Mesothelial cell of epicardium (in vitro differentiated cells): ENCODE results near the gene SLFN12. TPM values are rescaled to one million over a fixed set of nuclear protein-coding genes. Genes with fewer than 3 reads are reported as not detected.

Experiments used
- DNase-seq, 2 experiments: peaks; one replicate each; pipeline ENCODE4 v3.0.0; 2021; ENCODE audit warnings: low spot score in 2 of 2; ENCODE audit not compliant: unreplicated experiment in 2 of 2
- H3K27ac Mint-ChIP-seq: 2 replicates; pipeline ENCODE4 v1.8.0; 2021; ENCODE audit warnings: mixed read lengths
- H3K27me3 Mint-ChIP-seq: 2 replicates; pipeline ENCODE4 v1.8.0; 2021; ENCODE audit warnings: low read depth, mixed read lengths
- H3K36me3 Mint-ChIP-seq: 2 replicates; pipeline ENCODE4 v1.8.0; 2021; ENCODE audit warnings: mixed read lengths
- H3K4me1 Mint-ChIP-seq: 2 replicates; pipeline ENCODE4 v1.8.0; 2021; ENCODE audit warnings: mixed read lengths
- H3K4me3 Mint-ChIP-seq: 2 replicates; pipeline ENCODE4 v1.8.0; 2021; ENCODE audit warnings: mild to moderate bottlenecking, moderate library complexity, mixed read lengths
- H3K9me3 Mint-ChIP-seq: 2 replicates; pipeline ENCODE4 v1.8.0; 2021; ENCODE audit warnings: mixed read lengths
- CTCF ChIP-seq: fragments of 200-600 bp; sonication (generic); IDR thresholded peaks from one replicate; pipeline ENCODE4 v1.5.0; 2021; ENCODE audit warnings: antibody characterized with exemption; ENCODE audit not compliant: unreplicated experiment
- total RNA-seq: library from RNA; stranded (reverse); gene quantifications from 3 replicates; pipeline ENCODE4 v1.2.1, GENCODE V29; 2021

SLFN12 gene
- total RNA-seq, 1 donor from 2014 or later = 18.4 TPM

GRCh38 chr17:35373534-35373983, 58.7 kb downstream of the SLFN12 start, which contains the start of gene SLFN11:
TSS of gene SLFN11 (minus strand) at chr17:35373621. CDS start at chr17:35363807, 9,814 bp downstream.
- H3K4me3 Mint-ChIP-seq = peak within 1 kb of the TSS; percentile 82
- peak within 1 kb of the TSS; percentile 95 for H3K27ac Mint-ChIP-seq
- peaks cover 22% of the 10 kb centered on the region for H3K36me3 Mint-ChIP-seq
- TF ChIP-seq CTCF = no peak
- peaks cover 18% of the 10 kb centered on the region for H3K4me1 Mint-ChIP-seq
- H3K9me3 Mint-ChIP-seq = peaks cover 27% of the 10 kb centered on the region
- H3K27me3 Mint-ChIP-seq = peaks cover 78% of the 10 kb centered on the region
- peak in 1 of 2 experiments; percentile 67 for DNase-seq

- no peak for DNase-seq
- Mint-ChIP-seq H3K27me3 (peaks cover 73% of the 10 kb centered on the region), H3K9me3 (peaks cover 27% of the 10 kb centered on the region), H3K27ac (peak overlapping the region; percentile 95), H3K4me3 (peak overlapping the region; percentile 82), H3K36me3 (peaks cover 22% of the 10 kb centered on the region), H3K4me1 (peaks cover 18% of the 10 kb centered on the region)
- TF ChIP-seq CTCF = no peak
Measured at GRCh38 chr17:35372846-35373533, 59.3 kb downstream of the SLFN12 start.

- Mint-ChIP-seq H3K36me3 (peaks cover 22% of the 10 kb centered on the region), H3K9me3 (peaks cover 27% of the 10 kb centered on the region), H3K4me3 (peak overlapping the region; percentile 44), H3K4me1 (peaks cover 18% of the 10 kb centered on the region), H3K27ac (no peak overlapping the region), H3K27me3 (peaks cover 67% of the 10 kb centered on the region)
- no peak for TF ChIP-seq CTCF
- DNase-seq = no peak
Measured at GRCh38 chr17:35371934-35372333, 60.4 kb downstream of the SLFN12 start.

GRCh38 chr17:35368081-35368830, 64.0 kb downstream of the SLFN12 start:
- Mint-ChIP-seq H3K27ac (no peak overlapping the region), H3K27me3 (peaks cover 59% of the 10 kb centered on the region), H3K4me3 (no peak overlapping the region), H3K9me3 (peaks cover 27% of the 10 kb centered on the region), H3K36me3 (peaks cover 35% of the 10 kb centered on the region), H3K4me1 (peaks cover 4% of the 10 kb centered on the region)
- no peak for DNase-seq
- no peak for TF ChIP-seq CTCF

- Mint-ChIP-seq H3K4me1 (no peaks in the 10 kb centered on the region), H3K27ac (no peak overlapping the region), H3K36me3 (peaks cover 29% of the 10 kb centered on the region), H3K27me3 (peaks cover 35% of the 10 kb centered on the region), H3K4me3 (no peak overlapping the region), H3K9me3 (no peaks in the 10 kb centered on the region)
- TF ChIP-seq CTCF = no peak
- no peak for DNase-seq
Measured at GRCh38 chr17:35361027-35361426, 71.3 kb downstream of the SLFN12 start.

Other genes starting within 250 kb of the SLFN12 start
- not detected in 3 replicates for gene SLC35G3, start 238.1 kb downstream of the SLFN12 start, total RNA-seq
- 46.2 to 50.0 TPM (median 46.9 TPM) in 3 replicates for gene SLFN5, start 189.4 kb downstream of the SLFN12 start, total RNA-seq
- gene SLFN11, start 58.9 kb downstream of the SLFN12 start, total RNA-seq = 34.1 to 37.7 TPM (median 36.9 TPM) in 3 replicates
- 23.1 to 24.7 TPM (median 23.7 TPM) in 3 replicates for gene SLFN13, start 16.3 kb upstream of the SLFN12 start, total RNA-seq
- gene SLFN12L, start 105.2 kb upstream of the SLFN12 start, total RNA-seq = 0.09 to 0.18 TPM (median 0.09 TPM) in 3 replicates
- not detected in 3 replicates for gene SLFN14, start 128.3 kb upstream of the SLFN12 start, total RNA-seq
- 5.0 to 7.5 TPM (median 5.1 TPM) in 3 replicates for gene PEX12, start 146.1 kb upstream of the SLFN12 start, total RNA-seq
- gene AP2B1, start 154.8 kb upstream of the SLFN12 start, total RNA-seq = 155 to 158 TPM (median 155 TPM) in 3 replicates